GM10248 (cell line): ENCODE measurements around the gene RNU2-63P.
"Not testable (repeated sequence)": the region's sequence is repeated elsewhere in the genome, so short reads cannot be mapped to it uniquely, and the experiment has no call there.

ENCODE experiments used
- CTCF ChIA-PET: fragments of 300-600 bp; sonication (Branson Sonifier 250); formaldehyde crosslinking; extraction: SDS; loops from one replicate; lab custom pipeline; 2021; ENCODE audit warnings: antibody characterized with exemption; lab: Yijun Ruan, JAX
- POLR2A ChIA-PET: fragments of 350-650 bp; sonication (Branson Sonifier 250); formaldehyde crosslinking; extraction: SDS; loops from one replicate; lab custom pipeline; 2020; ENCODE audit warnings: antibody characterized with exemption; lab: Yijun Ruan, JAX
- DNase-seq: peaks from one replicate; pipeline ENCODE4 v3.0.0; 2012; ENCODE audit errors: extremely low spot score
- TF ChIP-seq, protein P1 (sequence below): IDR thresholded peaks from 2 replicates; pipeline ENCODE4 v1.5.1; 2012; ENCODE audit warnings: mild to moderate bottlenecking, low read depth; ENCODE audit errors: extremely low read depth, missing control alignments, control extremely low read depth

Gene RNU2-63P

DNA sequence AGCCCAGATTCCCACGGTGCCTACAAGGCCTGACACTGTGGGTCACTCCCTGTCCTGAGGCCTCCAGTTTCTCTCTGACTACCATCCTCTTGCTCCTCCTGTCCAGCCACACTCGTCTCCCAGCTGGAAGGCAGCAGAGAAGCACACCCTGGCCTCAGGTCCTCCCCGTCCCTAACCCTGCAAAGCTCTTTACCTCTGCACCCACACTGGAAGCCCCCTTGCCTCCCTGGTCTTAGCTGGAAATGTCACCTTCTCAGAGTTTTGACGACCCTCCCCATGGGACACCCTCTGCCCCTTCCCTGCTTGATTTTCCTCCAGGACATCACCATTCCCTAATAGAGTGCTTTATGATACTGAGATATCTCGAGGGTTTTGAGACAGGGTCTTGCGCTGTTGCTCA, 10.6 kb downstream of the RNU2-63P start:
- DNase-seq: no peak
- POLR2A ChIA-PET: no interaction called here
- TF ChIP-seq, protein P1, sequence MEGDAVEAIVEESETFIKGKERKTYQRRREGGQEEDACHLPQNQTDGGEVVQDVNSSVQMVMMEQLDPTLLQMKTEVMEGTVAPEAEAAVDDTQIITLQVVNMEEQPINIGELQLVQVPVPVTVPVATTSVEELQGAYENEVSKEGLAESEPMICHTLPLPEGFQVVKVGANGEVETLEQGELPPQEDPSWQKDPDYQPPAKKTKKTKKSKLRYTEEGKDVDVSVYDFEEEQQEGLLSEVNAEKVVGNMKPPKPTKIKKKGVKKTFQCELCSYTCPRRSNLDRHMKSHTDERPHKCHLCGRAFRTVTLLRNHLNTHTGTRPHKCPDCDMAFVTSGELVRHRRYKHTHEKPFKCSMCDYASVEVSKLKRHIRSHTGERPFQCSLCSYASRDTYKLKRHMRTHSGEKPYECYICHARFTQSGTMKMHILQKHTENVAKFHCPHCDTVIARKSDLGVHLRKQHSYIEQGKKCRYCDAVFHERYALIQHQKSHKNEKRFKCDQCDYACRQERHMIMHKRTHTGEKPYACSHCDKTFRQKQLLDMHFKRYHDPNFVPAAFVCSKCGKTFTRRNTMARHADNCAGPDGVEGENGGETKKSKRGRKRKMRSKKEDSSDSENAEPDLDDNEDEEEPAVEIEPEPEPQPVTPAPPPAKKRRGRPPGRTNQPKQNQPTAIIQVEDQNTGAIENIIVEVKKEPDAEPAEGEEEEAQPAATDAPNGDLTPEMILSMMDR: no peak
- CTCF ChIA-PET: no interaction called here

DNA sequence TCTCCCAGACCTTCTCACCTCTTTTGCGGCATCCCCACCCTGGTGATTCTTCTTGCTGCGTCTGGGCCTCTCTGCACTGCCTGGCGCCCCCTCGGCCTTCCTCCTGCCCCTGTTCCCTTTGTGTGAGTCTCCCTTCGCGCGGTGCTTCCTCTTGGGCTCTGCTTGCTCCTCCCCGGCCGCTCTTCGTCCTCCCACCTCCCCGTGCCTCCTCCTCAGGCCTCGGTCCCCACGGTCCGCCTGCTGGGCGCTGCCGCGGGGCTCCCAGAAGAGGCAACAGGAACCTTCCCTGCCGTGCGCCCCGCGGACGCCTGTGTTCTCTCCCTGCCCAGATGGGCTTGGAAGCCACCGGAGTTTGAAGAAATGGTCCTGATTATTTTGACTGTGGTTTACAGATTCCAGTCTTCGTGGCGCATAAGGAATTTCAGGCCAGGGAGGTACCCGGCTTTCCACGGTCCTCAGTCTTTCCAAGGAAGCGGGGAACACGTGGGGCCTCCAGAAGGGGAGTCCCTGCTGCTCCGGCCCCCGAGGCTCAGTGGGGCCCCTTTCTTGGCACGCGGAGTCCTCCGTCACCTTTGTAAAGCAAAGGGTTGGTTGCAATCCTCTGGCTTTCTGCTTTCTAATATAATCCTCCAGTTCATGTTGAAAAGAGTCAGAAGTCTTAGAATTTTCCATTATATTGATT, 13.1 kb downstream of the RNU2-63P start:
- POLR2A ChIA-PET: no interaction called here
- DNase-seq: no peak
- TF ChIP-seq, protein P1: no peak
- CTCF ChIA-PET: interaction anchor here (1.4 kb wide), 1 partner anchor 13 kb away, joined by 9 read pairs; the partner anchor contains the start of gene RNU2-63P

DNA sequence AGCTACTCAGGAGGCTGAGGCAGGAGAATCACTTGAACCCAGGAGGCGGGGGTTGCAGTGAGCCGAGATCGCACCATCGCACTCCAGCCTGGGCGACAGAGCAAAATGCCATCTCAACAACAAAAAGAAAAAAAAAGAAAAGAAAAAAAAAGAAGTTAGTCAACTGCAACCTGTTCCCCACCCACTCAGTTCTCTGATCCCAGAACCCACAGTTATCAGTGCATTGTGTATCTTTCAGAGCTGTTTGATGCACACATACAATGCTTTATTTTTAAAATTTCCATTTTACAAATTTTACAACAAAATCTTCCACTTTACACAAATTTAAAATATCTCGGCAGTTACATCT, 14.0 kb downstream of the RNU2-63P start:
- DNase-seq: no peak
- TF ChIP-seq, protein P1: no peak
- CTCF ChIA-PET: interaction anchor here (0.9 to 6.2 kb wide), 8 partner anchors 10 to 52 kb away, joined by 3 to 35 read pairs (median 5); partner anchors contain the start of gene RNU2-63P
- POLR2A ChIA-PET: no interaction called here

DNA sequence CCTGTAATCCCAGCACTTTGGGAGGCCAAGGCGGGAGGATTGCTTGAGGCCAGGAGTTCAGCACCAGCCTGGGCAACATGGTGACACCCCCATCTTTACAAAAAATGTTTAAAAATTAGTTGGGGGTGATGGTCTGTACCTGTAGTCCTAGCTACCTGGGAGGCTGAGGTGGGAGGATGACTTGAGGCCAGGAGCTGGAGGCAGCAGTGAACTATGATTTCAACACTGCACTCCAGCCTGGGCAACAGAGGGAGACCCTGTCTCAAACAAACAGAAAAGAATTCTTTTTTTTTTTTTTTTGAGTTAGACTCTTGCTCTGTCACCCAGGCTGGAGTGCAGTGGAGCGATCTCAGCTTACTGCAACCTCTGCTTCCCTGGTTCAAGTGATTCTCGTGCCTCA, 15.9 kb downstream of the RNU2-63P start:
- DNase-seq, POLR2A ChIA-PET: not testable (repeated sequence)
- CTCF ChIA-PET: interaction anchor here (1.6 to 6.2 kb wide), 3 partner anchors 11 to 54 kb away, joined by 3 to 35 read pairs (median 5); no protein-coding TSS in a partner anchor

DNA sequence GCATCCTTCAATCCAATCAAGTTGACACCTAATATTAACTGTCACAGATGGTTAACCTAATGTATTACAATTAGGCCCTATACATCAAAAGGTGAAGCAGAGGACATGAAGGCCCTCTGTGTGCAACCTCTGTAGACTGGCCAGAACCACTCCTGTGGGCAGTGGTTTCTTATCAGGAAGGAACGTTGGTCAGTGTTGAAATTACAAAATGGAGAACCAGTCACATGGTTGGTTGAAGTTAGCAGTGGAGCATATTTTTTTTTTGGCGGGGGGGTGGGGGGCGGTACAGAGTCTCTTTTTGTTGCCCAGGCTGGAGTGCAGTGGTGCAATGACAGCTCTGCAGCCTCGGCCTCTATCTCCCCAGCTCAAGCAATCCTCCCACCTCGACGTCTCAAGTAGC, 19.8 kb downstream of the RNU2-63P start:
- CTCF ChIA-PET: interaction anchor here (6.2 kb wide), 1 partner anchor 15 kb away, joined by 35 read pairs; no protein-coding TSS in a partner anchor
- no peak for DNase-seq
- POLR2A ChIA-PET: no interaction called here
- TF ChIP-seq, protein P1: no peak

DNA sequence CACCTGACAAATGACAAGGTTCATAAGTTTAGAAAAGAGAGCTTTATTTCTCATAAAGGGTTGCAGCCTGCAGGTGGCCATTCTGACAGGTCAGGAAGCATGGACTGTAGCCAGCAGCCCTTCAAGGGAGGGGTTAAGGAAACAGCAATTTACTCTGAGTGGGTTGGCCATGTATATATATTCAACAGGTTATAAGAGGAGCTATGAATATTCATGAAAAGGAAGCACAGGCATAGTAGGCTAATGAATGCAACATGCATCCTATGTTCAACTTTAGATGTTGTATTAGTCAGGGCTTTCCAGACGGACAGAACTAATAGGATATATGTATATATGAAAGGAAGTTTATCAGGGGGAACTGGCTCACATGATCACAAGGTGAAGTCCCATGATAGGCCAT, 20.6 kb downstream of the RNU2-63P start:
- no peak for DNase-seq
- CTCF ChIA-PET: no interaction called here
- TF ChIP-seq, protein P1: no peak
- POLR2A ChIA-PET: no interaction called here

DNA sequence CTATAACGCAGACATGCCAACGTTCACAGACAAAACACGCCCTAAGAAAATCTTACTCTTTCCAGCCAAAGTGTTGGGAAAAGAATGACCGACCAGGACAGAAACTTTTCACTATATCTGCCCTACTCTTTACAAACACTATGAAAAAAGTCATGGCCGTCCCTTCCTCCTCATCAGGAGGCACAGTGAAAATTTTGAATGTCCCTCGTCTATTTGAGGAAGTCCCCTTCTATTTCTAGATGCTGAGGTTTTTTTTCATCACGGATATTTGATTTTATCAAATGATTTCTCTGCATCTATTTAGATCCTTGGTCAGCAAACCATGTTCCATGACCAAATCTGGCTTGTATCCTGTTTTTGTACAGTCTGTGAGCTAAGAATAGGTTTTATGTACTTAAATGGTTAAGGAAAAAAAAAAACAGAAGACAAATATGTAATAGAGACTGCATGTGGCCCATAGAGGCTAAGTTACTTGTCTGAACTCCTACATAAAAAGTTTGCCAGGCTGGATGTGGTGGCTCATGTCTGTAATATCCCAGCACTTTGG, 22.0 kb downstream of the RNU2-63P start:
- DNase-seq, POLR2A ChIA-PET, CTCF ChIA-PET: not testable (repeated sequence)

DNA sequence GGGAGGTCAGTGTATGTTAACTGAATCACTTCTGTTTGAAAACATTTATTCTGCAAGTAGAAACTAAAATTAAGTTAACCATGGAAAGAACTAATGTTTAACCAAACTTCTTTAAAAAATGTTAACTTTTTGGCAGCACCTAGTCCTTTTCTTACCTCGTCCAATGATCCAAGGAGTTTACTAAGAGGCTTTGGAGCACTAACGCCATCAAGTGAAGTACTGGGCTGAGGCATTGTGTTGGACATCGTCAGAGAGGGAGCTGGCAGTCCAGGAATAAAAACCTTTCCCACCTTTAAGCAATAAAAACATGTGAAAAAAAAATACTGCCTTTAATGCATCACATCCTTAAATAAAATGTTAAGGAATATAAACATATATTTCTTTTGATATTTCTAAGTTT, 23.8 kb downstream of the RNU2-63P start:
- CTCF ChIA-PET, DNase-seq, POLR2A ChIA-PET: not testable (repeated sequence)

DNA sequence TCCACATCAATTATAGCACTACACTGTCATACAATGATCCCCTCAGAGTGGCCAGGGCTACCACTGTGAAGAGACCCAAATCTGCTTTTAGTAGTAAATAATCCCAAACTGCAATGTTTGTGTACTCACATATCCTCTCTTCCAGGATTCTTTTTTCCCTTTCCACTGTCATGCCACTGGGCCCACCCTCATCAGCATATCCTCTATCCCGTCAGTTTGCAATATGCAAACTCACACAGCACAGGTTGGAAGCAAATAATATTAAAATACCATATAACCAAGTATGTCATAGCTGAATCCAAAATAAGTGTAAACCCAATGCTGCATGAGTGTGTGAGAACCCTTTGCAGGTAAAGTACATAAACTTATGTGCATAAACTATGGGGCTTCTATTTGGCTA, 28.9 kb downstream of the RNU2-63P start:
- DNase-seq, CTCF ChIA-PET, POLR2A ChIA-PET: not testable (repeated sequence)

DNA sequence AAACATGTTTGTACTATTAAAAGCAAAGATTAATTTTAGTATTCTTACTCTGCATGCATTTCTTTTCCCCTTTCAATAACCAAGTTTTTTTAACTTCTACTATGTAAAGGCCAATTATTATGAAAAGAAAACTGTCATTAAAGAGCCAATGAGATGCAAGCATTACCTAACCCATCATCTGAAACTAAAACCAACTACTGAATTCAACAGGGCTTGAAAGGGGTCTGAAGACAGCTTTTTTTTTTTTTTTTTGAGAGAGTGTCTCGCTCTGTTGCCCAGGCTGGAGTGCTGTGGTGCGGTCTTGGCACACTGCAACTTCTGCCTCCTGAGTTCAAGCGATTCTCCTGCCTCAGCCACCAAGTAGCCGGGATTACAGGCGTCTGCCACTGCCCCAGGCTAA, 30.4 kb downstream of the RNU2-63P start:
- DNase-seq, CTCF ChIA-PET, POLR2A ChIA-PET: not testable (repeated sequence)

DNA sequence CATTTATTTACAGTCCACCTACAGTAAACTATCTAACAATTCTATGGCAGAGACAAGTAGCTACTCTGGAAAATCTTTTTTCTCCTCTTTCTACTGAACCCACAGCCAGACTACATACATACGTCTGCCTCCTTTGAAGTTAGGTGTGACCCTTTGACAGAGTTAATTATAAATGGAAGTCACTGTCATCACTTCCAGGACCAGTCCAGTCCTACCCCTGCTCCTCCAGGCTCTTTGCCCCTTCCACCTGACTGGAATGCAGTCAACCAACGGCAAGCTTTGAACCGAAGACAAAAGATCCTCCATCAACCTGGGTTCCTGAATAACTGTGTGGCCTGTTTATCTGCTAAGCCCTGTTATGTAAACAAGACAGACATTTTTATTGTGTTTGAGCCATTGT, 35.2 kb downstream of the RNU2-63P start:
- CTCF ChIA-PET, DNase-seq, POLR2A ChIA-PET: not testable (repeated sequence)

DNA sequence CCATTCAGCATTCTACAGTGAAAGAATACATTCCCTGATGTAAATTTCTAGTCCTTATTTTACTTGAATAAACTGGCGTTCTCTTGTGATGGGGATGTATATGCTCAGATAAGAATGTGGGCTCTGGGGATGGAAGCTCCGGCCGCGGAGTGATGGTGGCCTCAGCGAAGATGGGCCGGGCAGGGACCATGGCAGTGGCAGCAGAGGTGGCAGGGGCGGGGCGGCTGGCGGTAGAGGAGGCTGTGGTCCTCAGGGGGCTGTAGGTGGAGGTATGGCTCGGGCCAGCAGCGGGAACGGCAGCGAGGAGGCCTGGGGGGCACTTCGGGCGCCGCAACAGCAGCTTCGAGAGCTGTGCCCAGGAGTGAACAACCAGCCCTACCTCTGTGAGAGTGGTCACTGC, 44.0 kb downstream of the RNU2-63P start:
- POLR2A ChIA-PET, DNase-seq, CTCF ChIA-PET: not testable (repeated sequence)
